Chondrocyte (in vitro differentiated cells): Measurements from ENCODE around the gene DRAP1. TPM values are rescaled to one million over a fixed set of nuclear protein-coding genes. Genes with fewer than 3 reads are reported as not detected.

Experiments used
- DNase-seq: peaks from one replicate; pipeline ENCODE4 v3.0.0; 2021; ENCODE audit warnings: mixed read lengths, low spot score
- H3K27ac Mint-ChIP-seq: one replicate; pipeline ENCODE4 v1.8.0; 2021; ENCODE audit warnings: mild to moderate bottlenecking, moderate library complexity, mixed read lengths; ENCODE audit not compliant: unreplicated experiment
- H3K27me3 Mint-ChIP-seq: 2 replicates; pipeline ENCODE4 v1.8.0; 2021; ENCODE audit warnings: low read depth, mixed read lengths
- H3K36me3 Mint-ChIP-seq: 2 replicates; pipeline ENCODE4 v1.8.0; 2021; ENCODE audit warnings: low read depth, mixed read lengths
- H3K4me1 Mint-ChIP-seq: 2 replicates; pipeline ENCODE4 v1.8.0; 2021; ENCODE audit warnings: low read depth, mild to moderate bottlenecking, mixed read lengths
- H3K4me3 Mint-ChIP-seq: one replicate; pipeline ENCODE4 v1.8.0; 2021; ENCODE audit warnings: mild to moderate bottlenecking, moderate library complexity, mixed read lengths; ENCODE audit not compliant: unreplicated experiment
- H3K9me3 Mint-ChIP-seq: 2 replicates; pipeline ENCODE4 v1.8.0; 2021; ENCODE audit warnings: low read depth, mixed read lengths
- CTCF ChIP-seq: fragments of 200-600 bp; sonication (generic); IDR thresholded peaks from 2 replicates; pipeline ENCODE4 v1.5.0; 2021; ENCODE audit warnings: antibody characterized with exemption, mild to moderate bottlenecking, moderate library complexity
- total RNA-seq: library from RNA; stranded (reverse); gene quantifications from 3 replicates; pipeline ENCODE4 v1.2.1, GENCODE V29; 2021

The DRAP1 gene
- total RNA-seq, 1 donor from 2014 or later, result 111 TPM

GRCh38 chr11:65964906-65965305 is 45.7 kb downstream of the DRAP1 start:
- Mint-ChIP-seq H3K4me1 (peaks cover 30% of the 10 kb centered on the region), H3K4me3 (no peak overlapping the region), H3K27me3 (no peaks in the 10 kb centered on the region), H3K36me3 (peaks cover 31% of the 10 kb centered on the region), H3K9me3 (no peaks in the 10 kb centered on the region), H3K27ac (no peak overlapping the region)
- no peak for TF ChIP-seq CTCF
- DNase-seq, result no peak

GRCh38 chr11:65965986-65966762 is 46.9 kb downstream of the DRAP1 start:
- DNase-seq, result no peak
- TF ChIP-seq CTCF, result no peak
- Mint-ChIP-seq H3K27me3 (no peaks in the 10 kb centered on the region), H3K9me3 (no peaks in the 10 kb centered on the region), H3K27ac (no peak overlapping the region), H3K36me3 (peaks cover 37% of the 10 kb centered on the region), H3K4me1 (peaks cover 24% of the 10 kb centered on the region), H3K4me3 (no peak overlapping the region)

GRCh38 chr11:65967329-65967934 is 48.2 kb downstream of the DRAP1 start:
- TF ChIP-seq CTCF, result no peak
- no peak overlapping the region for H3K4me3 Mint-ChIP-seq
- H3K4me1 Mint-ChIP-seq, result peaks cover 16% of the 10 kb centered on the region
- H3K36me3 Mint-ChIP-seq, result peaks cover 39% of the 10 kb centered on the region
- H3K9me3 Mint-ChIP-seq, result no peaks in the 10 kb centered on the region
- H3K27ac Mint-ChIP-seq, result no peak overlapping the region
- DNase-seq, result no peak
- H3K27me3 Mint-ChIP-seq, result no peaks in the 10 kb centered on the region

GRCh38 chr11:65968600-65969482 is 49.6 kb downstream of the DRAP1 start:
- peaks cover 3% of the 10 kb centered on the region for H3K4me1 Mint-ChIP-seq
- H3K27ac Mint-ChIP-seq, result no peak overlapping the region
- H3K27me3 Mint-ChIP-seq, result no peaks in the 10 kb centered on the region
- H3K4me3 Mint-ChIP-seq, result no peak overlapping the region
- DNase-seq, result no peak
- no peaks in the 10 kb centered on the region for H3K9me3 Mint-ChIP-seq
- peaks cover 39% of the 10 kb centered on the region for H3K36me3 Mint-ChIP-seq
- no peak for TF ChIP-seq CTCF

Other genes starting within 250 kb of the DRAP1 start
- 39.9 to 53.6 TPM (median 43.2 TPM) in 3 replicates for gene KAT5, start 207.2 kb upstream of the DRAP1 start, total RNA-seq
- 39.3 to 56.9 TPM (median 42.7 TPM) in 3 replicates for gene RNASEH2C, start 198.6 kb upstream of the DRAP1 start, total RNA-seq
- 13.8 to 14.6 TPM (median 14.1 TPM) in 3 replicates for gene AP5B1, start 138.4 kb upstream of the DRAP1 start, total RNA-seq
- gene OVOL1, start 132.4 kb upstream of the DRAP1 start, total RNA-seq, result 0.12 TPM in 1 of 3 replicates, not detected in the others
- gene SNX32, start 85.5 kb upstream of the DRAP1 start, total RNA-seq, result 0.79 to 1.8 TPM (median 0.80 TPM) in 3 replicates
- 850 to 1,236 TPM (median 1,222 TPM) in 3 replicates for gene CFL1, start 61.2 kb upstream of the DRAP1 start, total RNA-seq
- gene MUS81, start 59.0 kb upstream of the DRAP1 start, total RNA-seq, result 55.7 to 68.4 TPM (median 66.3 TPM) in 3 replicates
- gene EFEMP2, start 46.6 kb upstream of the DRAP1 start, total RNA-seq, result 174 to 310 TPM (median 290 TPM) in 3 replicates
- gene CTSW, start 39.6 kb upstream of the DRAP1 start, total RNA-seq, result not detected in 3 replicates
- gene FIBP, start 31.0 kb upstream of the DRAP1 start, total RNA-seq, result 82.7 to 100 TPM (median 83.5 TPM) in 3 replicates
- 23.4 to 31.6 TPM (median 26.6 TPM) in 3 replicates for gene CCDC85B, start 28.8 kb upstream of the DRAP1 start, total RNA-seq
- 5.8 to 12.3 TPM (median 7.5 TPM) in 3 replicates for gene FOSL1, start 19.0 kb upstream of the DRAP1 start, total RNA-seq
- gene C11orf68, start 364 bp upstream of the DRAP1 start, total RNA-seq, result 68.2 to 69.8 TPM (median 68.8 TPM) in 3 replicates
- gene TSGA10IP, start 26.1 kb downstream of the DRAP1 start, total RNA-seq, result not detected in 3 replicates
- gene SART1, start 42.3 kb downstream of the DRAP1 start, total RNA-seq, result 30.3 to 37.3 TPM (median 34.4 TPM) in 3 replicates
- gene EIF1AD, start 82.7 kb downstream of the DRAP1 start, total RNA-seq, result 30.6 to 36.6 TPM (median 34.0 TPM) in 3 replicates
- gene BANF1, start 83.1 kb downstream of the DRAP1 start, total RNA-seq, result 178 to 243 TPM (median 187 TPM) in 3 replicates
- gene CST6, start 92.6 kb downstream of the DRAP1 start, total RNA-seq, result not detected in 3 replicates
- gene CATSPER1, start 107.1 kb downstream of the DRAP1 start, total RNA-seq, result 0.44 TPM in 1 of 3 replicates, not detected in the others
- 1.1 to 2.0 TPM (median 1.8 TPM) in 3 replicates for gene GAL3ST3, start 129.7 kb downstream of the DRAP1 start, total RNA-seq
- 142 to 169 TPM (median 143 TPM) in 3 replicates for gene SF3B2, start 132.9 kb downstream of the DRAP1 start, total RNA-seq
- 74.4 to 90.7 TPM (median 85.7 TPM) in 3 replicates for gene PACS1, start 150.8 kb downstream of the DRAP1 start, total RNA-seq